C4-2B (cell line): ENCODE measurements around the gene CLEC20A.

Experiments used
- H3K27ac ChIP-seq: fragments of 450-650 bp; 2 replicates; pipeline ENCODE4 v1.5.1; 2017
- ZFX ChIP-seq: fragments of 450-650 bp; IDR thresholded peaks from 2 replicates; pipeline ENCODE4 v1.6.1; 2017
- TF ChIP-seq, protein P1 (sequence below): fragments of 450-650 bp; conservative IDR thresholded peaks from 2 replicates; pipeline ENCODE4 v1.5.1; 2017; ENCODE audit warnings: mild to moderate bottlenecking

The CLEC20A gene

DNA sequence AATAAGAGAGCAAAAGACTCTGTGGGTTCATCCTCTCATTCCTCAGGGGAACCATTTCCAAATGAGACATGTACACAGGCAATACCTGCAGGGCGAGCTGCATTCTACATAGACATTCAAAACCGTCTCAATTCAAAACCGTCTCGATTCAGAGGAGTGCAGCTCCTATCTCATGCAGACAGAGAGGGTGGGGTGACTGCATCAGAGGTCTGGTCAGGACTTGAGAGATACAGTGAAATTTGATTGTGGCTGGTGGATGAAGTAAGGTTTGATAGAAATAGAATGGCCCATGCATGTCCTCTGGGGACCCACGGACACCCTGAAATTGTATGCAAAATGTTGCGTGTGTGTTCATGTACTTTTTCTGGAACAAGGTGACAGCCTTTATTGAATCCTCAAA lies 43.4 kb upstream of the CLEC20A start:
- no peak overlapping the region for H3K27ac ChIP-seq
- TF ChIP-seq, protein P1, sequence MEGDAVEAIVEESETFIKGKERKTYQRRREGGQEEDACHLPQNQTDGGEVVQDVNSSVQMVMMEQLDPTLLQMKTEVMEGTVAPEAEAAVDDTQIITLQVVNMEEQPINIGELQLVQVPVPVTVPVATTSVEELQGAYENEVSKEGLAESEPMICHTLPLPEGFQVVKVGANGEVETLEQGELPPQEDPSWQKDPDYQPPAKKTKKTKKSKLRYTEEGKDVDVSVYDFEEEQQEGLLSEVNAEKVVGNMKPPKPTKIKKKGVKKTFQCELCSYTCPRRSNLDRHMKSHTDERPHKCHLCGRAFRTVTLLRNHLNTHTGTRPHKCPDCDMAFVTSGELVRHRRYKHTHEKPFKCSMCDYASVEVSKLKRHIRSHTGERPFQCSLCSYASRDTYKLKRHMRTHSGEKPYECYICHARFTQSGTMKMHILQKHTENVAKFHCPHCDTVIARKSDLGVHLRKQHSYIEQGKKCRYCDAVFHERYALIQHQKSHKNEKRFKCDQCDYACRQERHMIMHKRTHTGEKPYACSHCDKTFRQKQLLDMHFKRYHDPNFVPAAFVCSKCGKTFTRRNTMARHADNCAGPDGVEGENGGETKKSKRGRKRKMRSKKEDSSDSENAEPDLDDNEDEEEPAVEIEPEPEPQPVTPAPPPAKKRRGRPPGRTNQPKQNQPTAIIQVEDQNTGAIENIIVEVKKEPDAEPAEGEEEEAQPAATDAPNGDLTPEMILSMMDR: no peak
- TF ChIP-seq ZFX: no peak

DNA sequence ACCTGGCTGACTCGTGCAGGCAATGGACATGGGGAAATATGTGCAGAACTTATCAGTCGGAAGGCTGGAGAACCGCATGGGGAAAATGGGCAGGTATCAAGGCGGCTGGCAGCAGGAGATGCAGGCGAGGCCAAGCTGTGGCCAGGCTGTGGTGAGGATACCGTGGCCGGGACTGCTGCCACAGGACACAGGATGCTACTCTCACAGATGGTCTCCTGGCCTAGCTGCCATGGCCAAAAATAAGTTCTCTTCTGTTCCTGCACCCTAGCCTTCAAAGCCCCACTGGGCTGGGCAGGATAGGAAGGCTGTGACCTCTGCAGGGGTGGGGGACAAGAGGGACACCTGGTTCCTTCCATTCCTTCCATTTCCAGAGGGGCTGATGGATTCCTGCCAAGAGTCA lies 42.5 kb upstream of the CLEC20A start:
- no peak overlapping the region for H3K27ac ChIP-seq
- TF ChIP-seq ZFX: no peak
- TF ChIP-seq, protein P1: no peak

DNA sequence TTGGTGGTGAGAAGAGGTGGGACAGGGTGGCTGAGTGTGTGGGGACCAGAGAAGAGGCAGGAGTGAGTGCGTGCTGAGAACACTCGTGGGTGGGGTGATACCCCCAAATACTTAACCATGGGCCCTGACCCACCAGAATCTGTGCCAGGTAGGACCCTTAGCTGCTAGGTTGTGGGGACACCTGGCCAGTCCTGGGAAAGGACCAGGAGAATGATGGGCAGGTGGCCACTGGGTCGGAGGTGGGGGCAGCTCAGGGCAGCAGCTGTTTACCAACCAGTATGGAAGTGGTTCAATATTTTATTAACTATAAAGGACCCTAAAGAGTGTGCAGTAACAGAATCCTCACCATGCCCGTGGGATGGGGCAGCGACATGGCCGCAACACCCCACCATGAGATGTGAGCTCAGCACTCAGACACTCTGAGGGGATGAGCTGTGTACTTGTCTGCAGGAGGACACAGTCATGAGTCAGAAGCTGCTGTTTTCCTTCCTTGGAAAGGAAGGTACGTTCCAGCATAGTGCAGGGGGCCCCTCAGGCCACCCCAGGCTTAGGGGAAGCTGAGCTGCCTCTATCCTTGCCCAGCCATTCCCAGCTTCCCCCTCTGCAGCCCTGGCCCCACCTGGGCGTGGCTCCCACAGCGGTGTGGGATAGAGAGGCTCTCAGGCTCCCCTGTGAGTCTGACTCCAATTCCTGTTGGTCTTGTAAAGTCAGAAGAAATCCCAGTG lies 41.6 kb upstream of the CLEC20A start:
- TF ChIP-seq ZFX: no peak
- TF ChIP-seq, protein P1: no peak
- H3K27ac ChIP-seq: no peak overlapping the region; the same call in 1 of the 2 replicates

DNA sequence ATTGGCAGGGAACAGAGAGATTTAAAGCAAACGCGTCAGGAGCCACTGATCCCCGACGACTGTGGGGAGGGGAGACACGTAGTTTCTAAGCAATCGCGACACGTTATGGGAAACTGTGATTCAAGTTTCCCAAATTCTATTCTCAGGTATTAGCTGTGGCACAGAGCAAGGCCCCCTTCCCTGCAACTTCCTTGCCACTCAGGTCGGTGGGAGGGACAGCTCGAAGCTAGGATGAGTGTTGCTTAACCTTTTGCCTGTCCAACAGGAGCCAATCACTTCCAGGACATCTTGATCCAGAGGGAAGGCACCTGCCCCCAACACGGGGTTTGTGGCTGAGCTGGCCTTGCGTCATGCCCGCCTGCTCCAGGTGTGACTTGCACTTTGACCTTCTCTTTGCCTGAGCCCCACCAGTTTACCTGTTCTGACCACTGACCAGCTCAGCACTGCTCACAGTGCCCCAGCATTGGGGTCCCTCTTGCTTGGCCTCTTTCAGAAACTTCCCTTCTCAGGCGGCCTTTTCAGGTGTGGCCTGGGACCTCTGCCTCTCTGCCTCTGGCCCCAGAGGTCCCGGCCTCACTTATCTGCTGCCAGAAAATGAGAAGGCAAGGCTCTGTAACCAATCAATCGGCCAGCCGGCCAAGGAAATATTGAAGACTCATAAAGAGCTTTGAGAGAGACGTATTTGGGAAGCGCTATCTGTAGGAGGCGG lies 40.8 kb upstream of the CLEC20A start:
- peak overlapping the region; percentile 13 for H3K27ac ChIP-seq
- TF ChIP-seq ZFX: no peak
- TF ChIP-seq, protein P1: no peak

DNA sequence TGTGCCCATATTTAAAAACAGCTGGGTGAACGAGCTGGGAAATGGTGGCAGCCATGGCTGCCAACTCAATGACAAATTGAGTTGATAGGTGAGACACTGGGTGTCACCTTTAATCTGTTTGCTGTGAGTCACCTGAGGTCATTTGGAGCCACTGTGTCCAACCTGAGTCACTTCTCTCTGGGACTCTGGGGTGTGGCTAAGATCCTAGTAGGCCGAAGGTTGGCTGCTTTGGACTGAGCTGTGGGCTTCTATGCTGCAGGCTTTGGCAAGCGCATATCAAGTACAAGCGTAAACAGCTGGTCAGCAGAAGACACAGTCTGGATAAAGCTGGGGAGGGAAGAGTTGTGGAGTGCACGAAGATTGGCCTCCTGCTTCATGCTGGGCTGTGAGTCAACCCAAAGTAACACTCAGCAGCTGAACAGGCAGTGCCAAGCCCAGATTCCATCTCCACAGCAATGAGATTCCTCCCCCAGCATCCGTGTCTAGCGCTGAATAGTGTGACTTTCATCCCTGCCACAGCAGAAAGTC lies 40.1 kb upstream of the CLEC20A start:
- peak overlapping the region; percentile 13 for H3K27ac ChIP-seq
- TF ChIP-seq, protein P1: no peak
- no peak for TF ChIP-seq ZFX

DNA sequence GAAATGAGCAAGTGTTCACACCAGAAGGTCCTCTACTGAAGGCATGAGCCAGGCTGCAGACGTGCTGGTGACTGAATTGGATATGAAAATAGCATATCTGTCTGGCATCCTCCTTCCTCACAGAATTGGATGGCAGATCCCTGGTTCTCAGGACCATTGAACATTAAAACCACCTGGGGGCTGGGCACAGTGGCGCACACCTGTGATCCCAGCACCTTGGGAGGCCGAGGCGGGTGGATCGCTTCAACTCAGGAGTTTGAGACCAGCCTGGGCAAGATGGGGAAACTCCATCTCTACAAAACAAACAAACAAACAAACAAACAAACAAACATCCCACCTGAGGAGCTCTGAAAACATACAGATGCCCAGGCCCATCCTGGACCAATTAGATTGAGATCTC lies 39.6 kb upstream of the CLEC20A start:
- no peak for TF ChIP-seq ZFX
- TF ChIP-seq, protein P1: no peak
- peak overlapping the region; percentile 13; the same call in 1 of the 2 replicates for H3K27ac ChIP-seq
